Gastrocnemius medialis (tissue), 4 donors: ENCODE data around the gene KLF2. TPM values are rescaled to one million over a fixed set of nuclear protein-coding genes. Genes with fewer than 3 reads are reported as not detected.

Experiments used
- ATAC-seq, 2 donors: fragments of 150-250 bp; one replicate each; pipeline ENCODE4 v1.9.1; 2016
- DNase-seq, 2 donors: peaks; one replicate each; pipeline ENCODE4 v3.0.0-alpha.2; 2019
- H3K27ac ChIP-seq, 4 donors: fragments of 200-600 bp; sonication (generic); 1 replicate in 1 of 4; 2 replicates in 3 of 4; pipeline ENCODE4 v1.5.1; 2016 to 2018; ENCODE audit warnings: mild to moderate bottlenecking in 2 of 4, moderate library complexity in 1 of 4
- H3K27me3 ChIP-seq, 3 donors: fragments of 200-600 bp; sonication (generic) in 2 of 3; 1 replicate in 1 of 3; 2 replicates in 2 of 3; pipeline versions ENCODE4 v1.5.1 to v1.6.0; 2016 to 2019; ENCODE audit warnings: mild to moderate bottlenecking in 1 of 3, moderate library complexity in 1 of 3
- H3K36me3 ChIP-seq, 2 donors: fragments of 200-600 bp; sonication (generic) in 1 of 2; one replicate each; pipeline ENCODE4 v1.5.1; 2017 to 2018
- H3K4me1 ChIP-seq, 2 donors: fragments of 200-600 bp; sonication (generic) in 1 of 2; one replicate each; pipeline ENCODE4 v1.5.1; 2016 to 2017; ENCODE audit warnings: mild to moderate bottlenecking in 2 of 2
- H3K4me3 ChIP-seq, 4 donors: fragments of 200-600 bp; sonication (generic) in 3 of 4; 1 replicate in 1 of 4; 2 replicates in 3 of 4; pipeline ENCODE4 v1.5.1; 2016 to 2019; ENCODE audit warnings: mild to moderate bottlenecking in 2 of 4
- H3K9me3 ChIP-seq, 3 donors: fragments of 200-600 bp; sonication (generic) in 2 of 3; 1 replicate in 1 of 3; 2 replicates in 2 of 3; pipeline ENCODE4 v1.5.1; 2016 to 2019
- POLR2A ChIP-seq, 2 donors: fragments of 450-650 bp; IDR thresholded peaks; one replicate each; pipeline ENCODE4 v1.6.1; 2017; ENCODE audit warnings: antibody characterized with exemption in 2 of 2, mild to moderate bottlenecking in 2 of 2, moderate library complexity in 2 of 2
- in situ Hi-C, 4 donors: fragments of 200-750 bp; cut with MboI; loops; one replicate each; pipeline versions ENCODE4 v1.15.0 to v1.8.0; 2017; ENCODE audit warnings: low sequenced_read_pairs in 4 of 4
- intact Hi-C: fragments of 100-400 bp; cut with DNase I; formaldehyde crosslinking; loops from one replicate; pipeline ENCODE4 v1.15.1; 2023; ENCODE audit warnings: low total_unique reads
- total RNA-seq, 4 donors: library from RNA; depleted of rRNA; stranded (reverse); fragments of >200 nt; gene quantifications; one replicate each; pipeline versions ENCODE4 v1.1.0 to v1.2.3, GENCODE V29; 2016
- TF ChIP-seq, protein P1 (sequence below), 5 experiments: fragments of 450-650 bp in 3 of 5; fragments of 200-600 bp in 2 of 5; sonication (generic) in 2 of 5; IDR thresholded peaks in 4 of 5; conservative IDR thresholded peaks in 1 of 5; 1 replicate in 4 of 5; 2 replicates in 1 of 5; pipeline ENCODE4 v1.5.1; 2016 to 2019; ENCODE audit warnings: antibody characterized with exemption in 5 of 5, mild to moderate bottlenecking in 3 of 5, moderate library complexity in 3 of 5

KLF2 gene
- total RNA-seq, 4 donors from 2014 or later: 6.8 to 45.6 (median 32.0) TPM

DNA sequence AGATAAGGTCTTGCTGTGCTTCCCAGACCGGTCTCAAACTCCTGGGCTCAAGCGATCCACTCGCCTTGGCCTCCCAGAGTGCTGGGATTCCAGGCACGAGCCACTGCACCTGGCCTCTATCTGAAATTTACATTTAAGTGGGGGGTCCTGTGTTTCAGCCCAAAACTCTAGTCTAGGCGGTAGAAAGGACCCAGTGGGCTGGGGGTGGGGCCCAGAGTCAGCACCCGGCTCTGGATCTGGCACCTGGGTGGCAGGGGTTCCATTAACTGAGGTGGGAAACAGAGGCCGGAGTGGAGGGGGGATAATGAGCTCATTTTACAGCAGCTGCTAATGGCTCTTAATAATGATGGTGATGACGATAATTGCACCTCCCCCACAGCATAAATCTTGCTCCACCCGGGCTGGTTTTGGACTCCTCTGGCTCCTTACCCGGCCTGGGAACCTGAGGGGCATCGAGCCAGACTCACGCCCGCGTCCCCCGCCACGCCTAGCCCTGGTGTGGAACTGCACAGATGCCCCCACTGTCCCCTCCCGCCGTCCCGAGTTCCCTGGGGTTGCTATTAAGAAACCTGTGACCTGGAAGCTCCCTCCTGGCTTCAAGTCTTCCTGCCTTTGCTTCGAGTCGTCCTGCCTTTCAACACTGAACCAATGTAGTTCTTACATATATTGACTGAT lies 17.8 kb upstream of the KLF2 start:
- Histone ChIP-seq H3K36me3 (no peaks in the 10 kb centered on the region), H3K27me3 (no peaks in the 10 kb centered on the region), H3K4me3 (no peak overlapping the region), H3K27ac (no peak overlapping the region), H3K4me1 (peaks cover 0 to 5% of the 10 kb centered on the region in 2 donors), H3K9me3 (no peaks in the 10 kb centered on the region)
- intact Hi-C loops (no loop called here), in situ Hi-C loops (no loop called here)
- no peak for ATAC-seq
- TF ChIP-seq, protein P1, sequence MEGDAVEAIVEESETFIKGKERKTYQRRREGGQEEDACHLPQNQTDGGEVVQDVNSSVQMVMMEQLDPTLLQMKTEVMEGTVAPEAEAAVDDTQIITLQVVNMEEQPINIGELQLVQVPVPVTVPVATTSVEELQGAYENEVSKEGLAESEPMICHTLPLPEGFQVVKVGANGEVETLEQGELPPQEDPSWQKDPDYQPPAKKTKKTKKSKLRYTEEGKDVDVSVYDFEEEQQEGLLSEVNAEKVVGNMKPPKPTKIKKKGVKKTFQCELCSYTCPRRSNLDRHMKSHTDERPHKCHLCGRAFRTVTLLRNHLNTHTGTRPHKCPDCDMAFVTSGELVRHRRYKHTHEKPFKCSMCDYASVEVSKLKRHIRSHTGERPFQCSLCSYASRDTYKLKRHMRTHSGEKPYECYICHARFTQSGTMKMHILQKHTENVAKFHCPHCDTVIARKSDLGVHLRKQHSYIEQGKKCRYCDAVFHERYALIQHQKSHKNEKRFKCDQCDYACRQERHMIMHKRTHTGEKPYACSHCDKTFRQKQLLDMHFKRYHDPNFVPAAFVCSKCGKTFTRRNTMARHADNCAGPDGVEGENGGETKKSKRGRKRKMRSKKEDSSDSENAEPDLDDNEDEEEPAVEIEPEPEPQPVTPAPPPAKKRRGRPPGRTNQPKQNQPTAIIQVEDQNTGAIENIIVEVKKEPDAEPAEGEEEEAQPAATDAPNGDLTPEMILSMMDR (IDR thresholded peaks at IDR 0.05 in 4 of 5, conservative IDR thresholded peaks at IDR 0.05 in 1 of 5): no peak
- no peak for TF ChIP-seq POLR2A (IDR thresholded peaks at IDR 0.05)
- DNase-seq: no peak

DNA sequence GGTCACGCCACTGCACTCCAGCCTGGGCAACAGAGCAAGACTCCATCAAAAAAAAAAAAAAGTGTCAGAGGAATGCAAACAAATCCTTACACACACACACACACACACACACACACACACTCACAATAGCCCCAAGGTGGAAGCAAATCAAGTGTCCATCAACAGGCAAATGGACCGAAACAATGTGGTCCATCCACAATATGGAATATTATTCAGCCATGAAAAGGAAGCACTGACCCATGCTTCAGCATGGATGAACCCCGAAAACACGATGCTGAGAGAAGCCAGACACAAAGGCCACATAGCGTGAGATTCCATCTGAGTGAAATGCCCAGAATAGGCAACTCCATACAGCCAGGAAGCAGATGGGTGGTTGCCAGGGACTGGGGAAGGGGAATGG lies 16.5 kb upstream of the KLF2 start:
- Histone ChIP-seq H3K36me3 (no peaks in the 10 kb centered on the region), H3K27me3 (no peaks in the 10 kb centered on the region), H3K4me3 (no peak overlapping the region), H3K27ac (no peak overlapping the region), H3K4me1 (no peaks in the 10 kb centered on the region), H3K9me3 (no peaks in the 10 kb centered on the region)
- TF ChIP-seq POLR2A (IDR thresholded peaks at IDR 0.05): no peak
- TF ChIP-seq, protein P1 (IDR thresholded peaks at IDR 0.05 in 4 of 5, conservative IDR thresholded peaks at IDR 0.05 in 1 of 5): no peak
- DNase-seq (no peak), ATAC-seq (no peak)
- in situ Hi-C loops (no loop called here), intact Hi-C loops (no loop called here)

DNA sequence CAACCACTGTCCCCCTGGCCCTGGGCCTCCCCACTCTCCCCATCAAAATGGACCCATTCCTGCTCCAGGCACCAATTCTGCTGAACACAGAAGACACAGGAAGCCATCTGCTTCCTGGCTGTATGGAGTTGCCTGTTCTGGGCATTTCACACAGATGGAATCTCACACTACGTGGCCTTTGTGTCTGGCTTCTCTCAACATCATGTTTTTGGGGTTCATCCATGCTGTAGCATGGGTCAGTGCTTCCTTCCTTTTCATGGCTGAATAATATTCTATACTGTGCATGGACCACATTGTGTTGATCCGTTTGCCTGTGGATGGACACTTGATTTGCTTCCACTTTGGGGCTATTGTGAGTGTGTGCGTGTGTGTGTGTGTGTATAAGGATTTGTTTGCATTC lies 15.0 kb upstream of the KLF2 start:
- Histone ChIP-seq H3K36me3 (no peaks in the 10 kb centered on the region), H3K27me3 (no peaks in the 10 kb centered on the region), H3K4me1 (no peaks in the 10 kb centered on the region), H3K9me3 (no peaks in the 10 kb centered on the region), H3K4me3 (no peak overlapping the region), H3K27ac (no peak overlapping the region)
- TF ChIP-seq, protein P1 (IDR thresholded peaks at IDR 0.05 in 4 of 5, conservative IDR thresholded peaks at IDR 0.05 in 1 of 5): no peak
- no peak for TF ChIP-seq POLR2A (IDR thresholded peaks at IDR 0.05)
- intact Hi-C loops (no loop called here), in situ Hi-C loops (no loop called here)
- no peak for ATAC-seq
- DNase-seq: no peak

DNA sequence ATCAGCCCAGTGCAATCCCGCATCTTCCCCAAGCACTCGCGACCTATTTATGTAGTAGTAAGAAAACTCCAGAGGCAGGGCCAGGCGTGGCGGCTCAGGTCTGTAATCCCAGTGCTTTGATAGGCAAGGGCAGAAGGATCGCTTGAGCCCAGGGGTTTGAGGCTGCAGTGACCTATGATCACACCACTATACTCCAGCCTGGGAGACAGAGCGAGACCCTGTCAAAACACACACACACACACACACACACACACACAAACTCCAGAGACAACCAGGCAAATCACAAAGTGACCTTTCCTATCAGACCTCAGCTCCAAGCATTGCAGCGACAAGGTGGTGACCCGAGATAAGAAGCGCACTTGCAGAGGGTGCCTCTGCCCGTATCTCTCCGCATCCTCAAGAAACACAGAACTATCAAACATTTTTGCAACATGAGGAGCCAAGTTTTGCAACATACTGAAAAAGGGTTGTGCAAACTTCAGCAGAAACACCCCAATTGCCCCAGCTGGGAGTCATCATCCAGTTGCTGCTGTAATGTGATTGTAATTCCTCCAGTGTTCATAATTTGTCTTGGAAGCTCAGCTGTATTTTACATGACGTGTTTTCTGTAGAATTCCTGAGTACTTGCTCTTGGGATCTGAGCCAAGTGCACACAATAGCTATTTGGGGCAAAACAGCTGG lies 8.7 kb upstream of the KLF2 start:
- in situ Hi-C loops: no loop called here

More for the DNA sequence above, 8.7 kb upstream of the KLF2 start:
- Histone ChIP-seq H3K4me1 (peaks cover 6 to 16% of the 10 kb centered on the region in 2 donors), H3K27ac (peak overlapping the region; percentile 55 to 73 (median 72)), H3K4me3 (no peak overlapping the region), H3K27me3 (no peaks in the 10 kb centered on the region), H3K36me3 (no peaks in the 10 kb centered on the region), H3K9me3 (no peaks in the 10 kb centered on the region)
- DNase-seq: peak; percentile 39 to 52
- intact Hi-C loops: no loop called here
- peak; percentile 65 to 70 for ATAC-seq
- no peak for TF ChIP-seq POLR2A (IDR thresholded peaks at IDR 0.05)
- TF ChIP-seq, protein P1 (IDR thresholded peaks at IDR 0.05 in 4 of 5, conservative IDR thresholded peaks at IDR 0.05 in 1 of 5): no peak
